ENCODE data around the gene FETUB.

FETUB gene

GRCh38 chr3:186642014-186642413, 1.8 kb downstream of the FETUB start:
- Histone ChIP-seq H3K4me1 (ENCODE audit: control insufficient read depth in 1 of 2, insufficient read depth in 2 of 2, low read length in 2 of 2) (no peaks in the 10 kb centered on the region), H3K36me3 (ENCODE audit: control insufficient read depth in 1 of 2, insufficient read depth in 2 of 2, low read length in 2 of 2) (no peaks in the 10 kb centered on the region), H3K4me3 (ENCODE audit: low read depth in 1 of 2, low read length in 2 of 2) (no peak overlapping the region), H3K9me3 (ENCODE audit: control insufficient read depth in 1 of 2, low read length in 2 of 2) (no peaks in the 10 kb centered on the region), H3K27me3 (ENCODE audit: low read depth, low read length) (no peaks in the 10 kb centered on the region), H3K27ac (ENCODE audit: low read length) (no peak overlapping the region)

- Histone ChIP-seq H3K27ac (ENCODE audit: low read length) (no peak overlapping the region), H3K4me1 (ENCODE audit: control insufficient read depth in 1 of 2, insufficient read depth in 2 of 2, low read length in 2 of 2) (no peaks in the 10 kb centered on the region), H3K27me3 (ENCODE audit: low read depth, low read length) (no peaks in the 10 kb centered on the region), H3K4me3 (ENCODE audit: low read depth in 1 of 2, low read length in 2 of 2) (no peak overlapping the region), H3K36me3 (ENCODE audit: control insufficient read depth in 1 of 2, insufficient read depth in 2 of 2, low read length in 2 of 2) (no peaks in the 10 kb centered on the region), H3K9me3 (ENCODE audit: control insufficient read depth in 1 of 2, low read length in 2 of 2) (no peaks in the 10 kb centered on the region)
Observed at GRCh38 chr3:186643493-186643892, 3.3 kb downstream of the FETUB start.

GRCh38 chr3:186644683-186645082, 4.5 kb downstream of the FETUB start:
- Histone ChIP-seq H3K4me3 (ENCODE audit: low read depth in 1 of 2, low read length in 2 of 2) (no peak overlapping the region), H3K9me3 (ENCODE audit: control insufficient read depth in 1 of 2, low read length in 2 of 2) (no peaks in the 10 kb centered on the region), H3K27ac (ENCODE audit: low read length) (no peak overlapping the region), H3K4me1 (ENCODE audit: control insufficient read depth in 1 of 2, insufficient read depth in 2 of 2, low read length in 2 of 2) (no peaks in the 10 kb centered on the region), H3K36me3 (ENCODE audit: control insufficient read depth in 1 of 2, insufficient read depth in 2 of 2, low read length in 2 of 2) (no peaks in the 10 kb centered on the region), H3K27me3 (ENCODE audit: low read depth, low read length) (no peaks in the 10 kb centered on the region)

GRCh38 chr3:186646106-186646505, 5.9 kb downstream of the FETUB start:
- no peak overlapping the region for H3K27ac ChIP-seq (ENCODE audit: low read length)
- H3K27me3 ChIP-seq (ENCODE audit: low read depth, low read length), result no peaks in the 10 kb centered on the region
- H3K36me3 ChIP-seq (ENCODE audit: control insufficient read depth in 1 of 2, insufficient read depth in 2 of 2, low read length in 2 of 2), result no peaks in the 10 kb centered on the region
- no peaks in the 10 kb centered on the region for H3K4me1 ChIP-seq (ENCODE audit: control insufficient read depth in 1 of 2, insufficient read depth in 2 of 2, low read length in 2 of 2)
- H3K4me3 ChIP-seq (ENCODE audit: low read depth in 1 of 2, low read length in 2 of 2), result no peak overlapping the region
- H3K9me3 ChIP-seq (ENCODE audit: control insufficient read depth in 1 of 2, low read length in 2 of 2), result no peaks in the 10 kb centered on the region

- Histone ChIP-seq H3K27me3 (ENCODE audit: low read depth, low read length) (no peaks in the 10 kb centered on the region), H3K27ac (ENCODE audit: low read length) (no peak overlapping the region), H3K4me1 (ENCODE audit: control insufficient read depth in 1 of 2, insufficient read depth in 2 of 2, low read length in 2 of 2) (no peaks in the 10 kb centered on the region), H3K9me3 (ENCODE audit: control insufficient read depth in 1 of 2, low read length in 2 of 2) (no peaks in the 10 kb centered on the region), H3K4me3 (ENCODE audit: low read depth in 1 of 2, low read length in 2 of 2) (no peak overlapping the region), H3K36me3 (ENCODE audit: control insufficient read depth in 1 of 2, insufficient read depth in 2 of 2, low read length in 2 of 2) (no peaks in the 10 kb centered on the region)
Observed at GRCh38 chr3:186646841-186647240, 6.6 kb downstream of the FETUB start.

GRCh38 chr3:186648851-186649250, 8.7 kb downstream of the FETUB start:
- Histone ChIP-seq H3K4me3 (ENCODE audit: low read depth in 1 of 2, low read length in 2 of 2) (no peak overlapping the region), H3K4me1 (ENCODE audit: control insufficient read depth in 1 of 2, insufficient read depth in 2 of 2, low read length in 2 of 2) (no peaks in the 10 kb centered on the region), H3K9me3 (ENCODE audit: control insufficient read depth in 1 of 2, low read length in 2 of 2) (no peaks in the 10 kb centered on the region), H3K27me3 (ENCODE audit: low read depth, low read length) (no peaks in the 10 kb centered on the region), H3K27ac (ENCODE audit: low read length) (no peak overlapping the region), H3K36me3 (ENCODE audit: control insufficient read depth in 1 of 2, insufficient read depth in 2 of 2, low read length in 2 of 2) (no peaks in the 10 kb centered on the region)

GRCh38 chr3:186651678-186652215, 11.5 kb downstream of the FETUB start:
- Histone ChIP-seq H3K4me1 (ENCODE audit: control insufficient read depth in 1 of 2, insufficient read depth in 2 of 2, low read length in 2 of 2) (no peaks in the 10 kb centered on the region), H3K27me3 (ENCODE audit: low read depth, low read length) (no peaks in the 10 kb centered on the region), H3K9me3 (ENCODE audit: control insufficient read depth in 1 of 2, low read length in 2 of 2) (no peaks in the 10 kb centered on the region), H3K36me3 (ENCODE audit: control insufficient read depth in 1 of 2, insufficient read depth in 2 of 2, low read length in 2 of 2) (no peaks in the 10 kb centered on the region), H3K4me3 (ENCODE audit: low read depth in 1 of 2, low read length in 2 of 2) (no peak overlapping the region), H3K27ac (ENCODE audit: low read length) (no peak overlapping the region)

GRCh38 chr3:186653080-186653707, 13.0 kb downstream of the FETUB start:
- no peaks in the 10 kb centered on the region for H3K36me3 ChIP-seq (ENCODE audit: control insufficient read depth in 1 of 2, insufficient read depth in 2 of 2, low read length in 2 of 2)
- no peak overlapping the region for H3K27ac ChIP-seq (ENCODE audit: low read length)
- H3K27me3 ChIP-seq (ENCODE audit: low read depth, low read length), result no peaks in the 10 kb centered on the region
- no peaks in the 10 kb centered on the region for H3K9me3 ChIP-seq (ENCODE audit: control insufficient read depth in 1 of 2, low read length in 2 of 2)
- no peaks in the 10 kb centered on the region for H3K4me1 ChIP-seq (ENCODE audit: control insufficient read depth in 1 of 2, insufficient read depth in 2 of 2, low read length in 2 of 2)
- H3K4me3 ChIP-seq (ENCODE audit: low read depth in 1 of 2, low read length in 2 of 2), result no peak overlapping the region

DNA sequence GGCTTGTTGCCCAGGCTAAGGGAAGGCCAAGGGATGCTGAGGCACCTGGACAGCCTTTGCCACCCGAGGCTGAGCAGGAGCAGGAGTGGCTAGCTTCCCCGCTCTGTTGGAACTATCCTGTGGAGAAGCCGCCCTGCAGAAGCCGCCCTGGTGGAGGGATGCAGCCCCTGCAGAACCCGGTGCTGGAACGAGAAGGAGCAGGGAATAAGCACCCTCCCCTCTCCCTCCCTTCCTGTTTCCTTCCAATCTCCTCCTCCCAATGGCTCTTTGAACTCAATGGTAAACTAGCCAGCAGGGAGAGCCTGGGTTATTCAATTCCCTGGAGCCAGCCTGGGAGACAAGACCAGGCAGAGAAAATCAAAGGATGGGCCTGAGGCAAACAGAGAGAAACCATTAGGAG, 13.8 kb downstream of the FETUB start:
- H3K9me3 ChIP-seq (ENCODE audit: control insufficient read depth in 1 of 2, low read length in 2 of 2), result no peaks in the 10 kb centered on the region
- H3K4me1 ChIP-seq (ENCODE audit: control insufficient read depth in 1 of 2, insufficient read depth in 2 of 2, low read length in 2 of 2), result no peaks in the 10 kb centered on the region
- no peak overlapping the region for H3K4me3 ChIP-seq (ENCODE audit: low read depth in 1 of 2, low read length in 2 of 2)
- H3K27me3 ChIP-seq (ENCODE audit: low read depth, low read length), result no peaks in the 10 kb centered on the region
- no peaks in the 10 kb centered on the region for H3K36me3 ChIP-seq (ENCODE audit: control insufficient read depth in 1 of 2, insufficient read depth in 2 of 2, low read length in 2 of 2)
- no peak overlapping the region for H3K27ac ChIP-seq (ENCODE audit: low read length)

- H3K9me3 ChIP-seq (ENCODE audit: control insufficient read depth in 1 of 2, low read length in 2 of 2), result no peaks in the 10 kb centered on the region
- H3K4me3 ChIP-seq (ENCODE audit: low read depth in 1 of 2, low read length in 2 of 2), result no peak overlapping the region
- H3K27ac ChIP-seq (ENCODE audit: low read length), result no peak overlapping the region
- no peaks in the 10 kb centered on the region for H3K4me1 ChIP-seq (ENCODE audit: control insufficient read depth in 1 of 2, insufficient read depth in 2 of 2, low read length in 2 of 2)
- no peaks in the 10 kb centered on the region for H3K27me3 ChIP-seq (ENCODE audit: low read depth, low read length)
- H3K36me3 ChIP-seq (ENCODE audit: control insufficient read depth in 1 of 2, insufficient read depth in 2 of 2, low read length in 2 of 2), result no peaks in the 10 kb centered on the region
Observed at GRCh38 chr3:186663361-186664118, 23.3 kb downstream of the FETUB start.

- Histone ChIP-seq H3K4me1 (ENCODE audit: control insufficient read depth in 1 of 2, insufficient read depth in 2 of 2, low read length in 2 of 2) (no peaks in the 10 kb centered on the region), H3K36me3 (ENCODE audit: control insufficient read depth in 1 of 2, insufficient read depth in 2 of 2, low read length in 2 of 2) (no peaks in the 10 kb centered on the region), H3K9me3 (ENCODE audit: control insufficient read depth in 1 of 2, low read length in 2 of 2) (no peaks in the 10 kb centered on the region), H3K27ac (ENCODE audit: low read length) (no peak overlapping the region), H3K4me3 (ENCODE audit: low read depth in 1 of 2, low read length in 2 of 2) (no peak overlapping the region), H3K27me3 (ENCODE audit: low read depth, low read length) (no peaks in the 10 kb centered on the region)
Observed at GRCh38 chr3:186664119-186664495, 23.9 kb downstream of the FETUB start.

All from muscle layer of duodenum (tissue), 2 donors.